Mesothelial cell of epicardium (in vitro differentiated cells): Measurements from ENCODE around the gene LCN1. TPM values are rescaled to one million over a fixed set of nuclear protein-coding genes. Genes with fewer than 3 reads are reported as not detected.

ENCODE experiments used
- DNase-seq, 2 experiments: peaks; one replicate each; pipeline ENCODE4 v3.0.0; 2021; ENCODE audit warnings: low spot score in 2 of 2; ENCODE audit not compliant: unreplicated experiment in 2 of 2
- H3K27ac Mint-ChIP-seq: 2 replicates; pipeline ENCODE4 v1.8.0; 2021; ENCODE audit warnings: mixed read lengths
- H3K27me3 Mint-ChIP-seq: 2 replicates; pipeline ENCODE4 v1.8.0; 2021; ENCODE audit warnings: low read depth, mixed read lengths
- H3K36me3 Mint-ChIP-seq: 2 replicates; pipeline ENCODE4 v1.8.0; 2021; ENCODE audit warnings: mixed read lengths
- H3K4me1 Mint-ChIP-seq: 2 replicates; pipeline ENCODE4 v1.8.0; 2021; ENCODE audit warnings: mixed read lengths
- H3K4me3 Mint-ChIP-seq: 2 replicates; pipeline ENCODE4 v1.8.0; 2021; ENCODE audit warnings: mild to moderate bottlenecking, moderate library complexity, mixed read lengths
- H3K9me3 Mint-ChIP-seq: 2 replicates; pipeline ENCODE4 v1.8.0; 2021; ENCODE audit warnings: mixed read lengths
- total RNA-seq: library from RNA; stranded (reverse); gene quantifications from 3 replicates; pipeline ENCODE4 v1.2.1, GENCODE V29; 2021
- TF ChIP-seq, protein P1 (sequence below): fragments of 200-600 bp; sonication (generic); IDR thresholded peaks from one replicate; pipeline ENCODE4 v1.5.0; 2021; ENCODE audit warnings: antibody characterized with exemption; ENCODE audit not compliant: unreplicated experiment

LCN1 gene
- total RNA-seq, 1 donor from 2014 or later: not detected

DNA sequence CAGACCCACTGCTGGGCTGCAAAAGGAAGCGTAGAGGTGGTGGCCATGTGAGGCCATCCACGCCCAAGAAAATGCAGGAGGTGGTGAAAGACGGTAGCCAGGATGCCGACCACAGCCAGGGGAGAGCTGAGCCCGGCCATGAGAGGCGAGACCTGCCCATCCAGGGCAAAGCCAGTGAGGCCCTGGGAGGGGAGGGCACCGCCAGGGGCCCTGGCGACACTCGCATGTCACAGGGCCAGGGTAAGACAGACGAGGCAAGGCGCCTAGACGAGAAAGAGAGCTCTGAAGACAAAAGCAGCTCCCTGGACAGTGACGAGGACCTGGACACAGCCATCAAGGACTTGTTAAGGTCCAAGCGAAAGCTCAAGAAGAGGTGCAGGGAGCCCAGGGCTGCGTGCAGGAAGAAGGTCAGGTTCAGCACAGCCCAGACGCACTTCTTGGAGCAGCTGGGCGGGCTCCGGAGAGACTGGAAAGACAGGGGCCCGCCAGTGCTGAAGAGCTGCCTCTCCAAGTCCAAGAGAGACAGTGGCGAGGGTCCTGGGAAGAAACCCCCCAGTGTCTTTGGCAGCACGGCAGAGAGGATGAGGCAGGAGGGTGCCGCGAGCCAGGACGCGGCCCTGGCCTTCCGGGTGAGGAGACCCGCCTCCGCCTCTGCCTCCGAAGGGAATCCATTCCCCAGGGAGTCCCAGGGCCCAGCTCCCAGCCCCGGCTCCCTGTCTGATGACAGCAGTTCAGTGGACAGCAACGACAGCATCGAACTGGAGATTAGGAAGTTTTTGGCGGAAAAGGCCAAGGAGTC lies 34.8 kb upstream of the LCN1 start:
- H3K27ac Mint-ChIP-seq: no peak overlapping the region
- H3K9me3 Mint-ChIP-seq: no peaks in the 10 kb centered on the region
- DNase-seq: no peak
- H3K36me3 Mint-ChIP-seq: peaks cover 13% of the 10 kb centered on the region
- H3K4me3 Mint-ChIP-seq: no peak overlapping the region
- TF ChIP-seq, protein P1, sequence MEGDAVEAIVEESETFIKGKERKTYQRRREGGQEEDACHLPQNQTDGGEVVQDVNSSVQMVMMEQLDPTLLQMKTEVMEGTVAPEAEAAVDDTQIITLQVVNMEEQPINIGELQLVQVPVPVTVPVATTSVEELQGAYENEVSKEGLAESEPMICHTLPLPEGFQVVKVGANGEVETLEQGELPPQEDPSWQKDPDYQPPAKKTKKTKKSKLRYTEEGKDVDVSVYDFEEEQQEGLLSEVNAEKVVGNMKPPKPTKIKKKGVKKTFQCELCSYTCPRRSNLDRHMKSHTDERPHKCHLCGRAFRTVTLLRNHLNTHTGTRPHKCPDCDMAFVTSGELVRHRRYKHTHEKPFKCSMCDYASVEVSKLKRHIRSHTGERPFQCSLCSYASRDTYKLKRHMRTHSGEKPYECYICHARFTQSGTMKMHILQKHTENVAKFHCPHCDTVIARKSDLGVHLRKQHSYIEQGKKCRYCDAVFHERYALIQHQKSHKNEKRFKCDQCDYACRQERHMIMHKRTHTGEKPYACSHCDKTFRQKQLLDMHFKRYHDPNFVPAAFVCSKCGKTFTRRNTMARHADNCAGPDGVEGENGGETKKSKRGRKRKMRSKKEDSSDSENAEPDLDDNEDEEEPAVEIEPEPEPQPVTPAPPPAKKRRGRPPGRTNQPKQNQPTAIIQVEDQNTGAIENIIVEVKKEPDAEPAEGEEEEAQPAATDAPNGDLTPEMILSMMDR: no peak
- H3K27me3 Mint-ChIP-seq: no peaks in the 10 kb centered on the region
- H3K4me1 Mint-ChIP-seq: no peaks in the 10 kb centered on the region

DNA sequence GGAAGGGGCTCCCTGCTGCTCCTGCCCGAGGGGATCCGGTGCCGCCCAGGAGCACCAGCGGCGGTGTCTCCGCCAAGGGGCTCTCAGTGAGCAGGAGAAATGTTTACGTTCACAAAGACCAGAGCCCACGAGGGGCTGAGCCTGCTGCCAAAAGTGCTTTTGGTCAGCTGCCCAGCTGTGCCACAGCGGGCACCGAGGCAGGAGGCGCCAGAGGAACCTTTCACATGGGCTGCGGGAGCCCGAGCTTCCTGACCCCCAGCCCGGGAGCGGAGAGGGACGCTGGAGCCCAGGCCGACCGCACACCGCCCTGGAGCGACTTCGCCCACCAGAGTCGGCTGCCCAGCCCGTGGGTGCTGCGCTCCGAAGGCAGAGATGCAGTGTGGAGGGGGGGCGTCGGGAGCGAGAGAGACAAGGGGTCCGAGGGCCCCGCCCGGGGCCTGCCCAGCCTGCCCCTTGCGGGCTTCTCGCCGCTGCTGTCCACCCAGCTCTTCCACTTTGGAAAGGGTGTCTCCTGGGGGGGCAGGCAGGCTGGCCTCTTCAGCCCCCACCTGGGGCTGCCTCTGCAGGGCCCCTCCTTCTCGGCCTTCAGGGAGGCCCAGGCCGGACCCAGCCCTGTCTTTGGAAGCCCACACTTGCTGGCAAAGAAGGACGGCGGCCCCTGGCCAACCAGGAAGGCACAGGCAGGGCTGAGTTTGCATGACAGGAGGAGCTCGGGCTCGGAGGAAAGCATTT lies 33.8 kb upstream of the LCN1 start:
- H3K9me3 Mint-ChIP-seq: no peaks in the 10 kb centered on the region
- H3K27me3 Mint-ChIP-seq: no peaks in the 10 kb centered on the region
- TF ChIP-seq, protein P1: no peak
- DNase-seq: no peak
- peaks cover 10% of the 10 kb centered on the region for H3K36me3 Mint-ChIP-seq
- H3K27ac Mint-ChIP-seq: no peak overlapping the region
- H3K4me3 Mint-ChIP-seq: no peak overlapping the region
- no peaks in the 10 kb centered on the region for H3K4me1 Mint-ChIP-seq

DNA sequence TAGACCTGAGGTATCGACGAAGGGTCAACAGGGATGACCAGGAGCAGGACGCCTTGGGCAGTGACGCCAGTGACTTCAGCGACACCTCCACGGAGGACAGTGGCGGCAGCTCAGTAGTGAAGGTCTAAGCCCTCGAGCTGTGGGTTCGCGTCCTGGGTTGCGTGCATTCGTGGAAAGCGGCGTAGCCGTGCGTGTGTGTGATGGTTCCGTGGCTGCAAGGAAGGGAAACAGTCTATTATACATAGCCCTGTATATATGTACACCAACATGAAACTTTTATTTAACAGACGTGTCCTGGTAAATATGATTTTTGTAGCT lies 33.3 kb upstream of the LCN1 start:
- DNase-seq: no peak
- TF ChIP-seq, protein P1: no peak
- H3K4me1 Mint-ChIP-seq: no peaks in the 10 kb centered on the region
- no peak overlapping the region for H3K4me3 Mint-ChIP-seq
- H3K27me3 Mint-ChIP-seq: no peaks in the 10 kb centered on the region
- peaks cover 9% of the 10 kb centered on the region for H3K36me3 Mint-ChIP-seq
- H3K27ac Mint-ChIP-seq: no peak overlapping the region
- no peaks in the 10 kb centered on the region for H3K9me3 Mint-ChIP-seq

DNA sequence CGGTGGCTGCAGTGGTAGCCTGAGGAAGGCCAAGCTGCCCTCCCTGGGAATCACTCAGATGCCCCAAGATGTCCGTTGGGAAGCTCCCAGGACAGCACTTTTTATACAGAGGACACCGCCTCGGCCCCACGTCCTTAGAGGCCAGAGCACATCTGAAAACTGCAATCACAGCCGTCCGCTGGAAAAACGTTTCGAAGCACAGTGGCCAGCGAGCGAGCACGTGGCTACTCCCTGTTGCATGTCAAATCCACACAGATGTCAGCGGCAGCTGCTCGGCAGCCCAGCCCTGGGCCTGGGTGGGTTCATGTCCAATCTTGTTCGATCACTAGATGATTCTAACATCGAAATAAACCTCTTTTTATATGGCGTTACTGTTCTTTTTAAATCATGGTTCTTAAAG lies 32.7 kb upstream of the LCN1 start:
- Mint-ChIP-seq H3K36me3 (peaks cover 9% of the 10 kb centered on the region), H3K4me3 (no peak overlapping the region), H3K4me1 (no peaks in the 10 kb centered on the region), H3K9me3 (no peaks in the 10 kb centered on the region), H3K27me3 (no peaks in the 10 kb centered on the region), H3K27ac (no peak overlapping the region)
- no peak for DNase-seq
- TF ChIP-seq, protein P1: no peak

DNA sequence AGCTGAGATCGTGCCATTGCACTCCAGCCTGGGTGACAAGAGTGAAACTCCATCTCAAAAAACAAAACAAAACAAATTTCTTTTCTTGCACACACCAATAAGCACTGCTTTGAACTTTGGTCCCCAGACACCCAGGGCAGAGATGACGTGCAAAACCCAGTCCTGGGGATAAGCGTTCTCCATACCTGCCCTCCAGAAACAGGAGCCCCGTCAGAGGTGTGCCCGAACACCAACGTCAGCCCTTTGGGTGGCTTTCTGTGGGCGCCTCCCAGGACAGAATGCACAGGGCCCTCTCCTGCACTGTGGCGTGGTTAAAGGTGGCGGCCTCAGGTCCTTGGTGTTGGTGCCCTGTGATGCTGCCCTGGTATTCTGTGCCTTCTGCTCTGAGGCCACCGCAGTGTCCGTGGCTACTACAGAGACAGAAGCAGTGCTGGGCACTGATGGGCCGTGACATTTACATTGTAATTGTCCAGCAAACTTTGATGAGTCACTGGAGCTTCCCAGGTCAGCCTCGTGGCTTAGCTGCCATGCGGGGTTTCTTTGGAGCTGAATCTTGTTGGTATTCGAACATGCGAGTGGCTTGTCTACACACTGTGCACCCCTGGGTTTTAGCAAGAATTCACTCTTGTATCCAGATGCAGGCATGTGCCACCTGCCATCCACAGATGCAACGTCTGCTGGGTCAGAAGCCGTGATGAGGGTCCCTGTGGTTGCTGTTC lies 31.9 kb upstream of the LCN1 start:
- H3K4me3 Mint-ChIP-seq: no peak overlapping the region
- no peak for DNase-seq
- H3K27me3 Mint-ChIP-seq: no peaks in the 10 kb centered on the region
- peaks cover 9% of the 10 kb centered on the region for H3K36me3 Mint-ChIP-seq
- TF ChIP-seq, protein P1: no peak
- H3K27ac Mint-ChIP-seq: no peak overlapping the region
- H3K4me1 Mint-ChIP-seq: no peaks in the 10 kb centered on the region
- H3K9me3 Mint-ChIP-seq: no peaks in the 10 kb centered on the region
